ENCODE data around the gene RHOU.
"Not testable (repeated sequence)": the region's sequence is repeated elsewhere in the genome, so short reads cannot be mapped to it uniquely, and the experiment has no call there.

Gene RHOU

GRCh38 chr1:228760979-228761378 lies 25.7 kb downstream of the RHOU start:
- DNase-seq = no peak

GRCh38 chr1:228763561-228763960 lies 28.3 kb downstream of the RHOU start:
- DNase-seq = no peak

- no peak for DNase-seq
Measured at GRCh38 chr1:228765168-228765946, 30.1 kb downstream of the RHOU start.

GRCh38 chr1:228766788-228767187 lies 31.5 kb downstream of the RHOU start:
- DNase-seq = no peak

GRCh38 chr1:228767636-228768354 lies 32.5 kb downstream of the RHOU start:
- no peak for DNase-seq

- DNase-seq = no peak
Measured at GRCh38 chr1:228768355-228769000, 33.2 kb downstream of the RHOU start.

- DNase-seq = peak; percentile 70
Measured at GRCh38 chr1:228770779-228771223, 35.5 kb downstream of the RHOU start.

GRCh38 chr1:228772516-228773212 lies 37.4 kb downstream of the RHOU start:
- DNase-seq = no peak

GRCh38 chr1:228775946-228776345 lies 40.7 kb downstream of the RHOU start:
- not testable (repeated sequence) for DNase-seq

GRCh38 chr1:228776449-228776848 lies 41.2 kb downstream of the RHOU start:
- no peak for DNase-seq

- no peak for DNase-seq
Measured at GRCh38 chr1:228777236-228777635, 42.0 kb downstream of the RHOU start.

GRCh38 chr1:228778026-228778425 lies 42.7 kb downstream of the RHOU start:
- no peak for DNase-seq

- no peak for DNase-seq
Measured at GRCh38 chr1:228778466-228778865, 43.2 kb downstream of the RHOU start.

GRCh38 chr1:228778961-228779360 lies 43.7 kb downstream of the RHOU start:
- no peak for DNase-seq

GRCh38 chr1:228781161-228781808 lies 46.0 kb downstream of the RHOU start:
- DNase-seq = peak; percentile 58

- no peak for DNase-seq
Measured at GRCh38 chr1:228781809-228782661, 46.8 kb downstream of the RHOU start.

- no peak for DNase-seq
Measured at GRCh38 chr1:228782662-228783417, 47.6 kb downstream of the RHOU start.

- DNase-seq = no peak
Measured at GRCh38 chr1:228783418-228784040, 48.2 kb downstream of the RHOU start.

GRCh38 chr1:228784181-228784580 lies 48.9 kb downstream of the RHOU start:
- no peak for DNase-seq
